ENCODE results near the gene ITGAL. TPM values are rescaled to one million over a fixed set of nuclear protein-coding genes. Genes with fewer than 3 reads are reported as not detected.

The ITGAL gene
- total and polyA plus RNA-seq, 2 donors (not counting 3 experiments of a cell fraction or from before 2014, with no cell fraction given) = not detected

DNA sequence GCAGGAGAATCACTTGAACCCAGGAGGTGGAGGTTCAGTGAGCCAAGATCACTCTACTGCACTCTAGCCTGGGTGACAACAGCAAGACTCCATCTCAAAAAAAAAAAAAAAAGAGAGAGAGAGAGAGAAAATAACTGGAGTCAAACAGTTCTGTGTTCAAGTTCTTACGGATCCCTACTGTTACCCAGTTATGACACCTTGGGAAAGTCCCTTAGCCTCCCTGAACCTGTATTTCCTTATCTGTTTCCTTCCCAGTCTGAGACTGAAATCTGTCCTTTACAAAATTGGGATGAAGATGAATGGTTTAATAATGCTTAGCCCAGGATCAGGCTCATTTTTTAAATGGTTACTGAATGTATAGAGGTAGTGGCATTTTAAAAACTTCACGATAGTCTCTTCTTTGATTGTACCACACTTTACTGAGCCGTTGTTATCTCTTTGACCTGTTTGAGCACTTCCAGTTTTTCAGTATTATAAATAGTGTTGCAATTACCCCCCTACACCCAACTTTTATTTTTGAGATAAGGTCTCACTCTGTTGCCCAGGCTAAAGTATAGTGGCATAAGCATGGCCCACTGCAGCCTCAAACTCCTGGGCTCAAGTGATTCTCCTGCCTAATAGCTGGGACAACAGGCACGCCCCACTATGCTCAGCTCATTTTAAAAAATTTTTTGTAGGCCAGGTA lies 36.7 kb downstream of the ITGAL start:
- ChIA-PET POLR2A (no interaction called here), CTCF (interaction anchor here (1.3 to 1.4 kb wide), 2 partner anchors 10 to 89 kb away, joined by 3 to 4 read pairs; no protein-coding TSS in a partner anchor)
- dilution Hi-C loops (cut with MboI; ENCODE audit: extremely low pct_ligation_motif_present, low sequenced_read_pairs) (no loop called here), intact Hi-C loops (cut with micrococcal nuclease) (no loop called here)
- no peak overlapping the region for H2AFZ ChIP-seq (ENCODE audit: low read depth, low read length)
- no peaks in the 10 kb centered on the region for H3K9me3 ChIP-seq (replicated peaks; ENCODE audit: control insufficient read depth, insufficient read depth, low read length)
- H3K4me1 ChIP-seq (ENCODE audit: control insufficient read depth, extremely low read depth, insufficient read depth, low read length) = no peaks in the 10 kb centered on the region
- H3K4me3 ChIP-seq (replicated peaks in 1 of 3; ENCODE audit: insufficient read depth in 1 of 3, low read depth in 1 of 3, low read length in 3 of 3) = no peak overlapping the region
- TF ChIP-seq JUN (IDR thresholded peaks at IDR 0.05; ENCODE audit: borderline replicate concordance, insufficient read depth, insufficient read length, low read depth) = no peak
- TF ChIP-seq, protein P1, sequence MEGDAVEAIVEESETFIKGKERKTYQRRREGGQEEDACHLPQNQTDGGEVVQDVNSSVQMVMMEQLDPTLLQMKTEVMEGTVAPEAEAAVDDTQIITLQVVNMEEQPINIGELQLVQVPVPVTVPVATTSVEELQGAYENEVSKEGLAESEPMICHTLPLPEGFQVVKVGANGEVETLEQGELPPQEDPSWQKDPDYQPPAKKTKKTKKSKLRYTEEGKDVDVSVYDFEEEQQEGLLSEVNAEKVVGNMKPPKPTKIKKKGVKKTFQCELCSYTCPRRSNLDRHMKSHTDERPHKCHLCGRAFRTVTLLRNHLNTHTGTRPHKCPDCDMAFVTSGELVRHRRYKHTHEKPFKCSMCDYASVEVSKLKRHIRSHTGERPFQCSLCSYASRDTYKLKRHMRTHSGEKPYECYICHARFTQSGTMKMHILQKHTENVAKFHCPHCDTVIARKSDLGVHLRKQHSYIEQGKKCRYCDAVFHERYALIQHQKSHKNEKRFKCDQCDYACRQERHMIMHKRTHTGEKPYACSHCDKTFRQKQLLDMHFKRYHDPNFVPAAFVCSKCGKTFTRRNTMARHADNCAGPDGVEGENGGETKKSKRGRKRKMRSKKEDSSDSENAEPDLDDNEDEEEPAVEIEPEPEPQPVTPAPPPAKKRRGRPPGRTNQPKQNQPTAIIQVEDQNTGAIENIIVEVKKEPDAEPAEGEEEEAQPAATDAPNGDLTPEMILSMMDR (IDR thresholded peaks at IDR 0.05; ENCODE audit: extremely low read depth in 1 of 2, insufficient read depth in 1 of 2, low read depth in 1 of 2, low read length in 2 of 2) = no peak
- TF ChIP-seq, protein P2, sequence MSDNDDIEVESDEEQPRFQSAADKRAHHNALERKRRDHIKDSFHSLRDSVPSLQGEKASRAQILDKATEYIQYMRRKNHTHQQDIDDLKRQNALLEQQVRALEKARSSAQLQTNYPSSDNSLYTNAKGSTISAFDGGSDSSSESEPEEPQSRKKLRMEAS (IDR thresholded peaks at IDR 0.05; ENCODE audit: insufficient read depth, insufficient read length) = no peak
- no peak for TF ChIP-seq POLR2AphosphoS5 (IDR thresholded peaks at IDR 0.05; ENCODE audit: insufficient read depth, low read depth, low read length)
- TF ChIP-seq MYC (IDR thresholded peaks at IDR 0.05; ENCODE audit: low read depth, low read length) = no peak
- no peak for TF ChIP-seq FOS (IDR thresholded peaks at IDR 0.05; ENCODE audit: borderline replicate concordance, insufficient read depth, low read length)
- no peak for TF ChIP-seq POLR2A (IDR thresholded peaks at IDR 0.05; ENCODE audit: low read depth, low read length)
- TF ChIP-seq GATA2 (IDR thresholded peaks at IDR 0.05; ENCODE audit: insufficient read depth, insufficient read length, low read depth, low read length) = no peak
- no peak for TF ChIP-seq EZH2 (IDR thresholded peaks at IDR 0.05; ENCODE audit: borderline replicate concordance, low read depth, low read length, severe bottlenecking)
- no peak overlapping the region for H3K4me2 ChIP-seq (ENCODE audit: insufficient read depth, low read length)
- FAIRE-seq (no peak), DNase-seq (ENCODE audit: low read depth, low spot score) (no peak)
- no peak overlapping the region for H3K27ac ChIP-seq (ENCODE audit: insufficient read depth, low read depth, low read length)
- BruUV-seq (replicated peaks) = no TSS peak
- no peaks in the 10 kb centered on the region for H3K79me2 ChIP-seq (ENCODE audit: control insufficient read depth, insufficient read depth, low read length)
- no peaks in the 10 kb centered on the region for H3K9me1 ChIP-seq (replicated peaks; ENCODE audit: control insufficient read depth, extremely low read depth, insufficient read depth, low read length)
- H3K27me3 ChIP-seq (ENCODE audit: control insufficient read depth in 2 of 2, insufficient read depth in 2 of 2, low read length in 2 of 2) = peaks cover 0 to 11% of the 10 kb centered on the region in 2 experiments
- no peaks in the 10 kb centered on the region for H3K36me3 ChIP-seq (ENCODE audit: control insufficient read depth in 2 of 2, extremely low read depth in 1 of 2, insufficient read depth in 2 of 2, low read length in 2 of 2)
- no peaks in the 10 kb centered on the region for H4K20me1 ChIP-seq (replicated peaks; ENCODE audit: control insufficient read depth, extremely low read depth, insufficient read depth, low read length)
- no peak overlapping the region for H3K9ac ChIP-seq (replicated peaks; ENCODE audit: extremely low read depth, insufficient read depth, low read length)

Measured in endothelial cell of umbilical vein (primary cell).